HG02623 (cell line): ENCODE measurements around the gene CMTR1.

Experiments
- ATAC-seq: cut with Tn5 transposase; IDR thresholded peaks from one replicate; pipeline ENCODE4 v1.9.1; 2021; ENCODE audit warnings: moderate library complexity; ENCODE audit not compliant: unreplicated experiment

CMTR1 gene

GRCh38 chr6:37511201-37511600 is 78.2 kb downstream of the CMTR1 start:
- ATAC-seq = no peak

- ATAC-seq = no peak
Measured at GRCh38 chr6:37511910-37512399, 78.9 kb downstream of the CMTR1 start.

DNA sequence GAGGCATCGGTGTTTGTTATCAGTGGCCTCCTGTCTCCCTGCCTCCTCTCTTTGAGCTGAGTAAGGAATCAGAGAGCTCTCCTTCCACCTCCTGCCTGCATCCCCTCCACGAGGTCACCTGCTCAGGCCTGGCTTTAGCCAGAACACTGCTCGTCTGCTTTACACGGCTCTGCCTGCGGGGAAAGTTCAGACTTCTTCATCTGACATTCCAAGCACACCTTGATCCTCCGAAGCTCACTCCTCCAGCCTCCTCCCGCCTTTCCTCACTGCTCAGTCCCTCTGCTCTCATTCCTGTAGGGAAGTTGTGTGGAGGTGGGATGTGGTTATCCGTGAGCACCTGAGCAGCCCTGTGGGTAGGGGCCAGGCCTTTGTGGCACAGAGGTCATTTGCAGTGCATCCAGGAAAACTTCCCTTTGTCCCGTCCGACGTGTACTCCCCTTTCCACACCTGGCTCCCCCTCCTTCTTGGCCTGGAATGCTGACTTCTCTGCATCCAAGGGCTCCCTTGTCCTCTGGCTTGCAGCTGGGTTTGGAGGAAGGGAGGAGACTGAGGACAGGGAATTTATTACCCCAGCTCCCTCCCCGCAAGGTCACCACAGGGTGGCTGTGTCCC is 79.5 kb downstream of the CMTR1 start:
- ATAC-seq = no peak

GRCh38 chr6:37513155-37513554 is 80.1 kb downstream of the CMTR1 start:
- no peak for ATAC-seq

GRCh38 chr6:37513576-37513975 is 80.6 kb downstream of the CMTR1 start:
- no peak for ATAC-seq

- no peak for ATAC-seq
Measured at GRCh38 chr6:37514321-37514771, 81.3 kb downstream of the CMTR1 start.

- ATAC-seq = no peak
Measured at GRCh38 chr6:37514837-37515236, 81.8 kb downstream of the CMTR1 start.

DNA sequence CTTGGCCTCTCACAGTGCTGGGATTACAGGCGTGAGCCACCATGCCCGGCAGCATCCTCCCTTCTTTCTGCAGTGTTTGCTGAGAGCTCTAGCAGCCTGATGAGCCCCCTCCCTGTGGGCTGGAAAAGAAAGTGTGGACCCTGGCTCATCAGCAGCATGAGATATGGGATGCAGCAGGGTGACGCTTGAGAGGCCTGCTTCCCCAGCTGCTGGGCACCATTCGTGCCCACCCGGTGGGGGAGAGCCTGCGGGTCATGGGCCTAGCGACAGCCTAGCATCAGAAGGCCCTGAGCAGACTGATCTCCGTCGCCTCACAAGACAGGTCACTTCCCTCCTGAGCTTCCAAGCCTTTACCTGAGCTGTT is 82.7 kb downstream of the CMTR1 start:
- ATAC-seq = no peak

DNA sequence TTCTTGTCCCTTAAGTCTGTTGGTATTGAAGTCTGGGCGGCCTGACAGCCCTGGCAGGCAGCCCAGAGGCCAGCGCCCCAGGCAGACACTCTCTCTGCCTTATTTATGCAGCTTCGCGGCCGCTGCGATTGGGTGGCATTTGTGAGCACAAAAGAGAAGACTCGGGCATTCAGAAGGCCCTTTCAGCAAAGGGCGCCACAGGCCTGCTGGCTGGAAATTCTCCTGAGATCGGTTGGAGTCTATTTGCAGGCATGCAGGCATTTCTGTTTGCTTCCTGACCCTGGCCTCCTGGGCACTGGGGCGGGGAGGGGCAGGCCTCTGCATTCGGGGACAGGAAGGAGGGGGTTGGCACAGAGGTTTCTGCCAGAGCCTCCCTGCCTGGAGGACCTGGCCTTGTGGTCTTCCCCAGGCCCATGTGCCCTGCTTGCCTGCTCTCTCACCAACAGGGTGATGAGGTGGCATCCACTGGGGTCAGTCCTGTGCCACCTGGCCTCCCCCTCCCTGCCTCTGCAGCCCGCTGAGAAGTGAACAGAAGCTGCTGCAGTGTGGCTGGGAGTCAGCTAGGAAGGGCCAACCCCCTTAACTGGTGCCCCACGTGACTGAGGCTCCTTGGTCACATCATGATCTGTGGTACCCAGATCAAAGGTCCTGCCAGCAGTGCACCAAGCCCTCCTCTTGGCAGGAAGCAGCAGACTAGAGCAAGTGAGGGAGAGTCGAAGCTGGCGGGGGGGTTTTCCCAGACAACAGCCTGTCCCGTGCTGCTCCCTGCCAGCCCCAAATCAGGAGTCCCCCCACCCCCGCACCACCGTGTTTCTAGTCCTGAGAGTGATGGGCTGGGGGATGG is 83.3 kb downstream of the CMTR1 start:
- ATAC-seq = no peak

DNA sequence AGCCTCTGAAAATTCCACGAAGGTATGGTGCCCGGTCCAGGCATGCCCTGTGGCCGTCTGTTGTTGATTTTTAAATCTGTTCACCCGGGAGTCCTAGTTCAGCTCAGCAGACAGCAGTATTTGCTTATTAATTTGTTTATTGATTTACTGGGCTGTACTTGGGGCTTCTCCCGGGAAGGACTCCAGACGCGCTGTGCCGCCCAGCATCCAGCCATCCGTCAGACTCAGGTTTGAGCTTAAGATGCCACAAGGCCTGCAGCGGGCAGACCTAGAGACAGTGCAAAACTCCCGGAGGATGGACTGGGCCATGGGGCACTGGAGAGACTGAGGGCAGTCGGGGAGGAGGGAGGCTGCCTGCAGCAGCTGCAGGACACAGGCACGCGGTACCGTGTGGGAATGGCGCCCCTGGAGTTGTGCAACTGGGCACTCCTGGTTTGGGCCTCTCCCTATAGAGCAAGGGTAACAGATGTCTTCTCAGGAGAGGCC is 83.9 kb downstream of the CMTR1 start:
- ATAC-seq = no peak

DNA sequence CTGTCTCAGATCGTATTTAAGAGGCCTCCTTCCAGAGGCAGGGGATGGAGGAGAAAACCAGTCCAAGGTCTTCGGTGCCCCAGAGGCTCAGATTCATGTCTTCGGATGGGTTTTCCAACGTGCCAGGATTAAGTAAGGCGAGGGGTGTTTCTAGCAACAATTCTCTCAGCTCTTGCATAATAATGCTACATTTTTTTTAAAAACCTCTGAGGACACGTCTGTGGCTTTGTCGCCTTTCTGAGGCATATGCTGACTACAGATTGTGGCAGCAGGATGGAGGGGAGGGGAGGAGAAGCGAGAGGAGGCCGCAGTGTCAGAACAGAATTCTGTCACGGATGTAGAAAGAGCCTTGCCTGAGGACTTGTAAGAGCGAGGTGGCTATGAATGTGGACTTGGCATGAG is 84.4 kb downstream of the CMTR1 start:
- no peak for ATAC-seq

GRCh38 chr6:37518116-37518515 is 85.1 kb downstream of the CMTR1 start:
- ATAC-seq = no peak

GRCh38 chr6:37519461-37519860 is 86.4 kb downstream of the CMTR1 start:
- ATAC-seq = no peak

DNA sequence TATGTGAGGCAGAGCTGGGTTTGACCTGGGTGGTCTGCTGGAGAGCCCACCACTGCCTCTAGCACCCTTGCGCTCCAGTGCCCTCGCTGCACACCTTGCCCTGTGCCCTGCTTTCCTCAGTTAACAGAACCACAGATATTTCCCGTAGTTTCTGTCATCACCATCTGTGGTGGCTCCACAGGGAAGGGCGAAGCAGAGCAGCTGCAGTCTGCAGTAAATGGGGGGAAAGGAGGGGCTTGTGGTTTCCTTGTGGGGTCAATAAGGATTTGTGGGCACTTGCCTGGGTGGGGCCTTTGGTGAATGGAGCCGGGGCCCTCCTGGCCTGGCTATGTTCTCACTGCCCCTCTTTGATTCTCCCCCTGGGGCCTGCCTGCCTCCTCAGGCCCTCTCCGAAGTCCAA is 87.9 kb downstream of the CMTR1 start:
- ATAC-seq = no peak

DNA sequence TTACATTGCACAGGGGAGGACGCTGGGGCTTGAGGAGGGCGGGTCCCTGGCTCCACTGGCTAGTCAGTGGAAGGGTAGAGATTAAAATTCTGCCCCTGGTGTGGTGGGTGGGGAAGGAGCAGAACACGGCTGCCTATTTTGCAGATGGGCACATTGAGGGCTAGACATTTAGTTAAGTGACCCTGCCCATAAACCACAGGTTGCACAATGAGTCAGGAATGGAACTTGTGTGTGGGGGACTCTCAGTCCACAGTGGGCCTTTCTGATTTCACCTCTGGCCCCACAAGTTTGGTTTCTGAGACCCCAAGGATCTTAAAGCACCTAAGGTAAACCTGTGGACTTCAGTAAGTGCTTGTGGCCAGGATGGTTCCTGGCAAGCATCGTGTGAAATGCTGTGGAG is 88.7 kb downstream of the CMTR1 start:
- no peak for ATAC-seq

- ATAC-seq = no peak
Measured at GRCh38 chr6:37522836-37523235, 89.8 kb downstream of the CMTR1 start.

DNA sequence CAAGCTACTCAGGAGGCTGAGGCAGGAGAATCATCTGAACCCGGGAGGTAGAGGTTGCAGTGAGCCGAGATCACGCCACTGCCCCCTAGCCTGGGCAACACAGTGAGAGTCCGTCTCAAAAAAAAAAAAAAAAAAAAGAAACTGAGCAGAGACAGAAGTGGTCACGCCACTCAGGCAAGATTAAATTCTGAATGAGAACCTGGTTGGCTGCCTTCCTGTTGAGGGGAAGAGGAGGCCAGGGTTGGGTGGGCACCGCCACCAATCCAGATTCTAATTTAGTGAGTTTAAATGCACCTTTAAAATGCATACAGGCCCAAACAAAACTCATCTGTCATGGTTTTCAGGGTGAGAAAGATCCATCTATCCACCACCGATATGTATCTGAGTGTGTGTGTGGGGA is 90.4 kb downstream of the CMTR1 start:
- ATAC-seq = no peak

DNA sequence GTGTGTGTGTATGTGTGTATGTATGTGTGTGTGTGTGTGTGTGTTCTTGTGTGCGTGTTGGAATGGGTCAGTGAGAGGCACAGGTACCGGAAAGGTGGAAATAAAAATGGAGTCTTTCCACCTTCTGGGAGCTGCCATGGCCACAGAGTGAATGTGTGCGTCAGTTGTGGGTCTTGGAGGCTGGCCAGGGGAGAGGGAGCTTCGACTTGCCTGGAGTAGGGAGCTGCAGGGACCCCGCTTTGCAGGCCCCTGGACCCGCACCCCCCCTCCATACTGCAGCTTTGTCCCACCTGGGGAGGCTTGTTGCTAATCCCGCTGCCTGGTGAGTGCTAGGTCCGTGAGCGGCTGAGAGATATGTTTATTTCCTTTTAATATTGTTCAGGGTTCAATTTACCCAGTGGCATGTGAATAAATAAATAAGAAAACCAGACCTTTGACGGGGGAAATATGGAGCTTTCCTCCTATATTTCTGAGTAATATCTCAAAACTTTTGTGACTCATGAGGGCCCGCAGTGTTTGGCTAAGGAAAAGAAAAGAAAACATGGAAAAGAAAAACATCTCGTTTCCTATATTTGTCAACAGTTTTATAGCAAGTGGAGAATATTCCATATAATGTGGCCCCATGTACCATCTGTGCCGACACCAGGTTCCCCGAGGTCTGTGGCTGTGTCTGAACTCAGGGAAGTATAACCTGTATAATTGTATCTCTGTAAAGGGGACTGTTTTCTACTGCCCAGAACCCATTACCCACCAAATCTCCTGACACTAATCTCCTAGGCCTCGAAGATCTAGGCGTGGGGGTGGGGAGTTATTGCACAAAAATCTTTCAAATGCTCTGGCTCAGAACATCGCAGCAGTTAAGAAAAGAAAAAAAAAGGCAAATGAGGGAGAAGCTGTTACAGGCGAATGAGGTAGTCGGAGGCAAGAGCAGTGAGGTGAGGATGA is 91.3 kb downstream of the CMTR1 start:
- no peak for ATAC-seq

GRCh38 chr6:37524970-37525318 is 91.9 kb downstream of the CMTR1 start:
- no peak for ATAC-seq

DNA sequence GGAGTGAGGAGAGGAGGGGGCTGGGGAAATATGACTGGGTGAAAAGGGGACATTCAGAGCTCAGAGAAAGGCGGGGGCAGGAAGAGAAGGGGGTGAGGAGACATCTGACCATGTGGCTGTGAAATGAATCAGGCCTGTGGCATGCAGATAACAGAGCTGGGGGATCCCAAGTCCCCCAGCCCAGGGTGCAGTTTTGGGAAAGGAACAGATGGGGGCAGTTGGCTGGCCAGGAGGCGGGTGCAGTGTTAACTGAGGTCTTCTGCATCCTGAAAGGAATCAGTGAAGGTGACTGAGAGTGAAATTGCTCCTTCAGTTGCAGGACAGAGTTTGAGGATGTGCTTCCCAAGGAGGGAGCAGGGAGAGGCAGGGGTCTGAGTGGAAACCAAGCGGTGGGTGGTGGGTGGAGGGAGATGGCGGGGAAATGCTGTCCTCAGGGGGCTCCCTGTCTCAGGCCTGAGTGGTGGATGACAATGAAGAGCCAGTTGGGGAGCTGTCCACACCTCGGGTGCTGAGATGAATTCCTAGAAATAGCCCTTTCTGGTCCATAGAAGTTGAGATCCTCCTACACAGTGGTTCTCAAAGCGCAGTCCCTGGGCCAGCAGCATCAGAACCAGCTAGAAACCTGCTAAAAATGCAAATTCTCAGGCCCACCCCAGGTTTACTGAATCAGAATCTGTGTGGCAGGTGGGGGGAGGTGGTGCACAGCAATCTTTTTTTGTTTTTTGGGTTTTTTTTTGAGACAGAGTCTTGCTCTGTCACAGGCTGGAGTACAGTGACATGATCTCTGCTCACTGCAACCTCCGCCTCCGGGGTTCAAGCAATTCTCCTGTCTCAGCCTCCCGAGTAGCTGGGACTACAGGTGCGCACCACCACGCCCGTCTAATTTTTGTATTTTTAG is 92.7 kb downstream of the CMTR1 start:
- no peak for ATAC-seq
